WTC11 (cell line): ENCODE results near the gene BATF2. TPM values are rescaled to one million over a fixed set of nuclear protein-coding genes. Genes with fewer than 3 reads are reported as not detected.
A peak's percentile ranks its signal among the peaks of the same experiment; 100 is the strongest.
"Not testable (repeated sequence)": the region's sequence is repeated elsewhere in the genome, so short reads cannot be mapped to it uniquely, and the experiment has no call there.

Experiments used
- ATAC-seq: fragments of 200-7000 bp; cut with Tn5 transposase; 2 replicates; pipeline ENCODE4 v1.10.0; 2021; ENCODE audit warnings: mild to moderate bottlenecking, moderate library complexity
- CTCF ChIA-PET: fragments of 300-600 bp; sonication (Branson Sonifier 250); formaldehyde crosslinking; loops from one replicate; lab custom pipeline; 2021; ENCODE audit warnings: antibody characterized with exemption; lab: Charles Lee
- POLR2A ChIA-PET: fragments of 350-600 bp; sonication (Branson Sonifier 250); formaldehyde crosslinking; loops from one replicate; lab custom pipeline; 2021; ENCODE audit warnings: antibody characterized with exemption; lab: Charles Lee
- DNase-seq: peaks from one replicate; pipeline ENCODE4 v3.0.0; 2021; ENCODE audit warnings: low spot score
- H3K27ac Mint-ChIP-seq: 2 replicates; pipeline ENCODE4 v1.8.0; 2021; ENCODE audit warnings: mixed read lengths
- H3K27me3 Mint-ChIP-seq: 2 replicates; pipeline ENCODE4 v1.8.0; 2021; ENCODE audit warnings: low read depth, mild to moderate bottlenecking, moderate library complexity, mixed read lengths
- H3K36me3 Mint-ChIP-seq: 2 replicates; pipeline ENCODE4 v1.8.0; 2021; ENCODE audit warnings: mixed read lengths
- H3K4me1 Mint-ChIP-seq: 2 replicates; pipeline ENCODE4 v1.8.0; 2022; ENCODE audit warnings: mixed read lengths
- H3K4me3 Mint-ChIP-seq: 2 replicates; pipeline ENCODE4 v1.8.0; 2021; ENCODE audit warnings: mild to moderate bottlenecking, moderate library complexity, mixed read lengths
- H3K9me3 Mint-ChIP-seq: 2 replicates; pipeline ENCODE4 v1.8.0; 2021; ENCODE audit warnings: mixed read lengths
- AR ChIP-seq: fragments of 250-450 bp; sonication (Bioruptor Pico); IDR thresholded peaks from 2 replicates; pipeline ENCODE4 v1.9.0; 2021; ENCODE audit warnings: mild to moderate bottlenecking
- E2F5 ChIP-seq: sonication (generic); formaldehyde crosslinking; IDR thresholded peaks from 2 replicates; pipeline ENCODE4 v1.8.1; 2022; ENCODE audit warnings: mild to moderate bottlenecking, moderate library complexity, missing genetic modification reagents
- ERG ChIP-seq: fragments of 250-450 bp; sonication (Bioruptor Pico); IDR thresholded peaks from 2 replicates; pipeline ENCODE4 v1.8.0; 2021; ENCODE audit warnings: mild to moderate bottlenecking
- FOXJ3 ChIP-seq: sonication (generic); formaldehyde crosslinking; IDR thresholded peaks from 2 replicates; pipeline ENCODE4 v1.9.0; 2021; ENCODE audit warnings: missing genetic modification reagents, mild to moderate bottlenecking, borderline replicate concordance
- HMGA2 ChIP-seq: fragments of 250-450 bp; sonication (Bioruptor Pico); IDR thresholded peaks from 2 replicates; pipeline ENCODE4 v1.4.0; 2021; ENCODE audit warnings: mild to moderate bottlenecking, moderate library complexity
- HMGXB4 ChIP-seq: sonication (generic); formaldehyde crosslinking; IDR thresholded peaks from 2 replicates; pipeline ENCODE4 v1.8.1; 2023; ENCODE audit warnings: mild to moderate bottlenecking, moderate library complexity, missing genetic modification reagents
- JUN ChIP-seq: sonication (generic); formaldehyde crosslinking; IDR thresholded peaks from 2 replicates; pipeline ENCODE4 v1.8.0; 2023; ENCODE audit warnings: mild to moderate bottlenecking, missing genetic modification reagents
- MXD4 ChIP-seq: fragments of 250-450 bp; sonication (Bioruptor Pico); IDR thresholded peaks from 2 replicates; pipeline ENCODE4 v1.8.0; 2021; ENCODE audit warnings: mild to moderate bottlenecking, moderate library complexity, borderline replicate concordance
- MYBL2 ChIP-seq: sonication (generic); formaldehyde crosslinking; IDR thresholded peaks from 2 replicates; pipeline ENCODE4 v1.8.1; 2023; ENCODE audit warnings: mild to moderate bottlenecking, moderate library complexity, missing genetic modification reagents
- NR1H2 ChIP-seq: sonication (generic); formaldehyde crosslinking; IDR thresholded peaks from 2 replicates; pipeline ENCODE4 v1.9.0; 2021; ENCODE audit warnings: mild to moderate bottlenecking, moderate library complexity, missing genetic modification reagents
- SMAD3 ChIP-seq: sonication (generic); formaldehyde crosslinking; IDR thresholded peaks from 2 replicates; pipeline ENCODE4 v1.8.0; 2022; ENCODE audit warnings: missing genetic modification reagents, mild to moderate bottlenecking, borderline replicate concordance
- TEAD1 ChIP-seq: sonication (generic); formaldehyde crosslinking; IDR thresholded peaks from 2 replicates; pipeline ENCODE4 v1.8.0; 2022; ENCODE audit warnings: mild to moderate bottlenecking, missing genetic modification reagents
- TEAD4 ChIP-seq: sonication (generic); formaldehyde crosslinking; IDR thresholded peaks from 2 replicates; pipeline ENCODE4 v1.8.0; 2022; ENCODE audit warnings: mild to moderate bottlenecking, missing genetic modification reagents
- ZBTB21 ChIP-seq: sonication (generic); formaldehyde crosslinking; IDR thresholded peaks from 2 replicates; pipeline ENCODE4 v1.8.1; 2023; ENCODE audit warnings: mild to moderate bottlenecking, missing genetic modification reagents, borderline replicate concordance
- ZNF423 ChIP-seq: fragments of 250-450 bp; sonication (Bioruptor Pico); IDR thresholded peaks from 2 replicates; pipeline ENCODE4 v2.1.2; 2022; ENCODE audit warnings: mild to moderate bottlenecking, moderate library complexity
- ZNF532 ChIP-seq: fragments of 250-450 bp; sonication (Bioruptor Pico); IDR thresholded peaks from 2 replicates; pipeline ENCODE4 v1.9.0; 2021; ENCODE audit warnings: mild to moderate bottlenecking, borderline replicate concordance
- ZSCAN18 ChIP-seq: fragments of 250-450 bp; sonication (Bioruptor Pico); IDR thresholded peaks from 2 replicates; pipeline ENCODE4 v2.1.2; 2022; ENCODE audit warnings: mild to moderate bottlenecking, moderate library complexity
- total RNA-seq: library from RNA; stranded (reverse); gene quantifications from 3 replicates; pipeline ENCODE4 v1.2.3, GENCODE V29; 2021

BATF2 gene
- total RNA-seq, 1 experiment from 2014 or later: 1.3 TPM

GRCh38 chr11:64983339-64983738 lies 13.4 kb downstream of the BATF2 start:
- CTCF ChIA-PET: interaction anchor here (1.3 kb wide), 1 partner anchor 31 kb away, joined by 3 read pairs; no protein-coding TSS in a partner anchor

GRCh38 chr11:64976651-64977050 lies 20.1 kb downstream of the BATF2 start:
- Mint-ChIP-seq H3K36me3 (no peaks in the 10 kb centered on the region), H3K4me1 (no peaks in the 10 kb centered on the region), H3K27ac (no peak overlapping the region), H3K9me3 (no peaks in the 10 kb centered on the region), H3K4me3 (no peak overlapping the region), H3K27me3 (peaks cover 32% of the 10 kb centered on the region)
- ATAC-seq: no peak
- ChIA-PET POLR2A (no interaction called here), CTCF (interaction anchor here (1.6 kb wide), 1 partner anchor 20 kb away, joined by 5 read pairs; the partner anchor contains the start of gene BATF2)
- TF ChIP-seq ZNF423 (CRISPR knock-in tag): no peak
- TF ChIP-seq AR (CRISPR knock-in tag): no peak
- TF ChIP-seq E2F5 (CRISPR knock-in tag): no peak
- no peak for TF ChIP-seq TEAD1 (CRISPR knock-in tag)
- TF ChIP-seq ZBTB21: no peak
- no peak for TF ChIP-seq SMAD3 (CRISPR knock-in tag)
- no peak for TF ChIP-seq HMGXB4 (CRISPR knock-in tag)
- no peak for TF ChIP-seq HMGA2 (CRISPR knock-in tag)
- TF ChIP-seq NR1H2: no peak
- TF ChIP-seq MYBL2: no peak
- TF ChIP-seq JUN (CRISPR knock-in tag): no peak
- DNase-seq: no peak

More at GRCh38 chr11:64983339-64983738, 13.4 kb downstream of the BATF2 start:
- DNase-seq, H3K27me3 Mint-ChIP-seq, H3K9me3 Mint-ChIP-seq, H3K4me1 Mint-ChIP-seq, H3K36me3 Mint-ChIP-seq, H3K4me3 Mint-ChIP-seq, ATAC-seq, H3K27ac Mint-ChIP-seq, POLR2A ChIA-PET: not testable (repeated sequence)
- TF ChIP-seq HMGA2 (CRISPR knock-in tag): peak; percentile 100

GRCh38 chr11:64974124-64974523 lies 22.6 kb downstream of the BATF2 start:
- no peaks in the 10 kb centered on the region for H3K9me3 Mint-ChIP-seq
- DNase-seq (no peak), ATAC-seq (no peak)
- H3K27ac Mint-ChIP-seq: no peak overlapping the region
- H3K4me3 Mint-ChIP-seq: no peak overlapping the region
- ChIA-PET POLR2A (interaction anchor here (0.7 kb wide), 2 partner anchors 35 to 656 kb away, joined by 6 to 7 read pairs; no protein-coding TSS in a partner anchor), CTCF (interaction anchor here (0.6 kb wide), 1 partner anchor 20 kb away, joined by 6 read pairs; no protein-coding TSS in a partner anchor)
- no peaks in the 10 kb centered on the region for H3K4me1 Mint-ChIP-seq
- no peaks in the 10 kb centered on the region for H3K36me3 Mint-ChIP-seq
- H3K27me3 Mint-ChIP-seq: peaks cover 52% of the 10 kb centered on the region
- TF ChIP-seq ZNF532 (CRISPR knock-in tag) (no peak), TEAD4 (CRISPR knock-in tag) (no peak), MXD4 (no peak), ERG (CRISPR knock-in tag) (no peak), FOXJ3 (CRISPR knock-in tag) (no peak), ZSCAN18 (CRISPR knock-in tag) (no peak)
